Heart left ventricle (tissue), 16 donors: Measurements from ENCODE around the gene ZNF692. TPM values are rescaled to one million over a fixed set of nuclear protein-coding genes. Genes with fewer than 3 reads are reported as not detected.
A peak's percentile ranks its signal among the peaks of the same experiment; 100 is the strongest.

Source experiments
- ATAC-seq, 4 donors: fragments of 200-7000 bp; cut with Tn5 transposase; one replicate each; pipeline ENCODE4 v1.9.1; 2020 to 2022; ENCODE audit warnings: moderate library complexity in 4 of 4, mild to moderate bottlenecking in 3 of 4, moderate number of reproducible peaks in 1 of 4
- DNase-seq, 5 donors: peaks; one replicate each; pipeline ENCODE4 v3.0.0-alpha.2; 2020
- H3K27ac ChIP-seq, 12 donors: fragments of 200-600 bp; sonication (generic) in 4 of 12; one replicate each; pipeline versions ENCODE4 v1.5.0 to v1.8.0; 2016 to 2022; ENCODE audit warnings: mild to moderate bottlenecking in 2 of 12
- H3K27me3 ChIP-seq, 9 donors: fragments of 200-600 bp; sonication (generic) in 2 of 9; one replicate each; pipeline versions ENCODE4 v1.5.1 to v1.8.0; 2016 to 2022; ENCODE audit warnings: mild to moderate bottlenecking in 3 of 9
- H3K36me3 ChIP-seq, 9 donors: fragments of 200-600 bp; sonication (generic) in 2 of 9; one replicate each; pipeline versions ENCODE4 v1.5.0 to v1.8.0; 2018 to 2022; ENCODE audit warnings: mild to moderate bottlenecking in 2 of 9
- H3K4me1 ChIP-seq, 12 donors: fragments of 200-600 bp; sonication (generic) in 4 of 12; one replicate each; pipeline versions ENCODE4 v1.5.0 to v1.8.0; 2016 to 2022; ENCODE audit warnings: mild to moderate bottlenecking in 3 of 12
- H3K4me3 ChIP-seq, 12 donors: fragments of 200-600 bp; sonication (generic) in 4 of 12; one replicate each; pipeline versions ENCODE4 v1.5.0 to v1.8.0; 2017 to 2022; ENCODE audit warnings: mild to moderate bottlenecking in 9 of 12, moderate library complexity in 4 of 12
- H3K9me3 ChIP-seq, 12 donors: fragments of 200-600 bp; sonication (generic) in 4 of 12; one replicate each; pipeline versions ENCODE4 v1.5.0 to v1.8.0; 2016 to 2022; ENCODE audit warnings: mild to moderate bottlenecking in 1 of 12
- CTCF ChIP-seq, 12 donors: fragments of 200-600 bp; sonication (generic) in 4 of 12; IDR thresholded peaks; one replicate each; pipeline versions ENCODE4 v1.5.0 to v1.8.0; 2018 to 2022; ENCODE audit warnings: antibody characterized with exemption in 12 of 12, mild to moderate bottlenecking in 5 of 12
- POLR2A ChIP-seq, 2 donors: fragments of 450-650 bp; IDR thresholded peaks; one replicate each; pipeline ENCODE4 v1.6.1; 2017; ENCODE audit warnings: antibody characterized with exemption in 2 of 2, mild to moderate bottlenecking in 2 of 2, moderate library complexity in 2 of 2
- WGBS, 4 donors: extraction: QIAGEN DNeasy Blood & Tissue Kit in 2 of 4; methylation state at CpG; one replicate each; pipeline versions ENCODE4 v1.1.5 to v1.1.7; 2013 to 2018; 5-methylcytosine and 5-hydroxymethylcytosine counted together
- intact Hi-C, 10 donors: fragments of 100-400 bp; cut with DNase I; formaldehyde crosslinking; loops; one replicate each; pipeline versions ENCODE4 v1.11.1 to v1.14.2; 2022
- polyA plus RNA-seq, 2 donors: library from polyadenylated mRNA; stranded (reverse); fragments of 200-250 nt; gene quantifications; one replicate each; pipeline ENCODE4 v1.2.3, GENCODE V29; 2013
- total RNA-seq, 9 donors: library from RNA; depleted of rRNA in 2 of 9; stranded (reverse); fragments of >200 nt in 2 of 9; fragmentation: NEBNext Ultra II Directional in 3 of 9; extraction: Animal tissue kit (Norgen Biotek cat#: 25700) in 3 of 9; gene quantifications; one replicate each; pipeline versions ENCODE4 v1.1.0 to v1.2.4, GENCODE V29; 2016 to 2023
- donor health status: ischemic (EF 13 %, LVEDD 7.1; RV severe dilation, severe dysfunction).
- donor health status: healthy with polysubstance abuse.
- donor health status: DM: no; HTN: yes; CAD: no.
- donor health status: DM: no; HTN: no; CAD: no.
- donor health status: ischemic (EF 25% LVEDD 6.9; RV normal size, moderate dysfunction).
- donor health status: ischemic (EF 25% LVEDD 5.7; RV mildly dilated, moderate dysfunction).
- donor health status: healthy.
- donor health status: DM: yes; HTN: yes; CAD: no.
- donor health status: ischemic (EF 35%, LVEDD 5.7; RV mildly dilated, moderate dysfunction).
- donor health status: nonischemic (EF 11% LVEDD 7.7; RV severe dilation, severe dysfunction).
- donor health status: DM: yes; HTN: yes; CAD: no.
- donor health status: PGD.
- donor health status: ischemic (EF 29% LVEDD 5.4; RV normal size, mild dysfunction).
- donor health status: nonischemic (EF 23%, LVEDD 6.1; RV moderate dilation, normal function).

ZNF692 gene
- total and polyA plus RNA-seq, 11 donors: 7.4 to 32.4 (median 14.8) TPM

- peak; percentile 25 to 66 (median 39) for ATAC-seq
- TF ChIP-seq CTCF (IDR thresholded peaks at IDR 0.05) (no peak), POLR2A (IDR thresholded peaks at IDR 0.05) (no peak)
- H3K36me3 ChIP-seq: peaks cover 0 to 50% (median 43%) of the 10 kb centered on the region in 9 donors
- WGBS, 4 donors: 51 to 65% (median 53%) methylated on average over 10 to 12 of the region's 12 CpGs
- intact Hi-C loops: no loop called here
- H3K27me3 ChIP-seq: no peaks in the 10 kb centered on the region
- no peaks in the 10 kb centered on the region for H3K9me3 ChIP-seq
- H3K4me3 ChIP-seq: no peak overlapping the region
- H3K4me1 ChIP-seq: peaks cover 0 to 34% (median 17%) of the 10 kb centered on the region in 12 donors
- peak overlapping the region in 2 of 12 donors; percentile 8 to 18 for H3K27ac ChIP-seq
- peak in 3 of 5 donors; percentile 53 to 80 (median 71) for DNase-seq
These were observed 48.0 kb downstream of the ZNF692 start for GRCh38 chr1:248810727-248811513.

- 71 to 83% (median 76%) methylated on average over 10 of the region's 10 CpGs for WGBS, 4 donors
- TF ChIP-seq POLR2A (IDR thresholded peaks at IDR 0.05) (no peak), CTCF (IDR thresholded peaks at IDR 0.05) (no peak)
- DNase-seq (no peak), ATAC-seq (no peak)
- Histone ChIP-seq H3K27me3 (no peaks in the 10 kb centered on the region), H3K9me3 (no peaks in the 10 kb centered on the region), H3K4me3 (no peak overlapping the region), H3K36me3 (peaks cover 0 to 42% (median 36%) of the 10 kb centered on the region in 9 donors), H3K27ac (peak overlapping the region in 1 of 12 donors; percentile 8), H3K4me1 (peaks cover 0 to 42% (median 19%) of the 10 kb centered on the region in 12 donors)
- intact Hi-C loops: loop anchor here in 4 of 10 donors (5.0 kb wide), 5 partner anchors 108 to 1418 kb away; partner anchors contain the start of genes OR14I1 (in 1 of the 4) and OR2T1 (in 1 of the 4)
These were observed 48.7 kb downstream of the ZNF692 start for GRCh38 chr1:248810000-248810726.

DNA sequence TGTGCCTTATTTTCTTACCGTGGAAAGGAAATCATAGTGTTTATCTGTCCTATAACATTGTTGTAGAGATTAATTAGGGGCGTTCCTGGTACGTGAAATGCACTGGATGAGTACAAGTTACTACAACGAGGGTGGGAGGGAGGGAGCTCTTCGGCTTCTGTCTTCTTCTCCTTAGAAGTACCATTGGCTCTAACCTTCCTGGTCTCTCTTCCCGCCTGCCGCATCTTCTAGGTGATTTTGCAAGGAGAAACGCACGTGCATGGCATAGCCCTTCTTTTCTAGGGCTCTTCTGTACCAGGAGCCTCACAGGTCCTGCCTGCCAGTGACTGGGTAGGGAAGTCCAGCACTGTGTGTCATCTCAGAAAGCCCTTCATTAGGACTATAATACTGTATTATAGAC is 50.0 kb downstream of the ZNF692 start:
- ATAC-seq: no peak
- H3K9me3 ChIP-seq: no peaks in the 10 kb centered on the region
- no peak for DNase-seq
- TF ChIP-seq POLR2A (IDR thresholded peaks at IDR 0.05): no peak
- H3K27ac ChIP-seq: no peak overlapping the region
- 77 to 86% (median 79%) methylated on average over 9 of the region's 9 CpGs for WGBS, 4 donors
- H3K27me3 ChIP-seq: no peaks in the 10 kb centered on the region
- intact Hi-C loops: loop anchor here in 4 of 10 donors (5.0 kb wide), 5 partner anchors 107 to 1417 kb away; partner anchors contain the start of genes OR14I1 (in 1 of the 4) and OR2T1 (in 1 of the 4)
- H3K4me1 ChIP-seq: peaks cover 0 to 53% (median 19%) of the 10 kb centered on the region in 12 donors
- H3K4me3 ChIP-seq: no peak overlapping the region
- peaks cover 0 to 29% (median 23%) of the 10 kb centered on the region in 9 donors for H3K36me3 ChIP-seq

DNA sequence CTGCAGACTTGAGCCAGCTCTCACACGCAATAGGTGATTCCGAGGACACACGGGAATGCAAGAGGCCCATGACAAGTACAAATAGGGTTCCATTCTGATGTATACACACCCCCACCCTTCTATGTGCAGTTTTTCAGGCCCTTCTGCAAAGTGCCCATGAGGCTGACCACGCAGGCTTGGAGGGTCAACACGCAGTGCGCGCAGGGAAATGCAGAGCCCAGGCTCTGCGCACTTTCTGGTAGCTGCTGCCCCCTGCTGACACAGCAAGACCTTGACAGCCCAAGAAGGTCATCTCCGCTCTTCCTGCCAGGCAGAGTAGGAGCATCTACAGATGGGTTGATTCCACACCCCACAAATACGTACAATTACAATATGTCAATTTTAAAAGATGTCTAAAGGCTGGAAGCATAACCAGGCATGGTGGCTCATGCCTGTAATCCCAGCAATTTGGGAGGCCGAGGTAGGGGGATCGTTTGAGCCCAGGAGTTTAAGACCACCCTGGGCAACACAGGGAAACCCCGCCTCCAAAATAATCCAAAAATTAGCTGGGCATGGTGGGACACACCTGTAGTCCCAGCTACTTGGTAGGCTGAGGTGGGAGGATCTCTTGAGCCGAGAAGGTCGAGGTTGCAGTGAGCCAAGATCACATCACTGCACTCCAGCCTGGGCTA is 51.7 kb downstream of the ZNF692 start:
- Histone ChIP-seq H3K36me3 (peaks cover 0 to 14% (median 10%) of the 10 kb centered on the region in 9 donors), H3K4me3 (no peak overlapping the region), H3K9me3 (no peaks in the 10 kb centered on the region), H3K4me1 (peaks cover 0 to 55% (median 19%) of the 10 kb centered on the region in 12 donors), H3K27me3 (peaks cover 0 to 4% (median 0%) of the 10 kb centered on the region in 9 donors), H3K27ac (peak overlapping the region in 1 of 12 donors; percentile 74)
- ATAC-seq (peak; percentile 43 to 83 (median 78)), DNase-seq (peak; percentile 46 to 82 (median 64))
- 43 to 72% (median 52%) methylated on average over 10 to 15 of the region's 15 CpGs for WGBS, 4 donors
- peak; percentile 53 to 81 (median 69) for TF ChIP-seq CTCF (IDR thresholded peaks at IDR 0.05)
- no peak for TF ChIP-seq POLR2A (IDR thresholded peaks at IDR 0.05)
- intact Hi-C loops: loop anchor here in 5 of 10 donors (2.0 to 5.0 kb wide), 7 partner anchors 105 to 1415 kb away; partner anchors contain the start of genes OR14I1 (in 1 of the 5) and OR2T1 (in 1 of the 5)
